Kidney (tissue), 14 donors: Measurements from ENCODE around the gene ZMYM2. TPM values are rescaled to one million over a fixed set of nuclear protein-coding genes. Genes with fewer than 3 reads are reported as not detected.
"Not testable (repeated sequence)": the region's sequence is repeated elsewhere in the genome, so short reads cannot be mapped to it uniquely, and the experiment has no call there.

ENCODE experiments used
- DNase-seq, 5 donors: peaks; one replicate each; pipeline ENCODE4 v3.0.0-alpha.2; 2013 to 2020
- FAIRE-seq: peaks from 2 replicates; lab custom pipeline; 2012; peaks lifted over from hg19 to GRCh38; lab: Jason Lieb, UNC
- H3K27ac ChIP-seq, 2 donors: one replicate each; pipeline ENCODE4 v1.7.0; 2013; ENCODE audit warnings: low read depth in 2 of 2, low read length in 2 of 2, inconsistent platforms in 1 of 2
- H3K27me3 ChIP-seq: one replicate; pipeline ENCODE4 v1.7.1; 2013; ENCODE audit warnings: low read length, inconsistent platforms; ENCODE audit not compliant: control insufficient read depth, insufficient read depth
- H3K36me3 ChIP-seq, 3 donors: one replicate each; pipeline versions ENCODE4 v1.7.0 to v1.7.1; 2013; ENCODE audit warnings: low read length in 3 of 3, control low read depth in 1 of 3, inconsistent platforms in 1 of 3; ENCODE audit not compliant: insufficient read depth in 3 of 3, control insufficient read depth in 2 of 3
- H3K4me1 ChIP-seq, 3 donors: one replicate each; pipeline versions ENCODE4 v1.7.0 to v1.7.1; 2013; ENCODE audit warnings: low read length in 3 of 3, inconsistent platforms in 1 of 3, low read depth in 1 of 3; ENCODE audit not compliant: control insufficient read depth in 2 of 3, insufficient read depth in 2 of 3
- H3K4me3 ChIP-seq, 3 donors: one replicate each; pipeline versions ENCODE4 v1.7.0 to v1.8.1; 2013; ENCODE audit warnings: low read length in 3 of 3, control low read depth in 1 of 3, inconsistent platforms in 1 of 3
- H3K9ac ChIP-seq, 3 donors: one replicate each; pipeline versions ENCODE4 v1.7.0 to v1.7.1; 2013; ENCODE audit warnings: low read length in 3 of 3, control low read depth in 1 of 3, inconsistent platforms in 1 of 3
- H3K9me3 ChIP-seq, 3 donors: one replicate each; pipeline versions ENCODE4 v1.7.0 to v1.7.1; 2013; ENCODE audit warnings: low read length in 3 of 3, control low read depth in 1 of 3, inconsistent platforms in 1 of 3; ENCODE audit not compliant: control insufficient read depth in 2 of 3, insufficient read depth in 1 of 3
- CTCF ChIP-seq: IDR thresholded peaks from 3 replicates; pipeline ENCODE4 v1.5.1; 2012; ENCODE audit warnings: mild to moderate bottlenecking, moderate library complexity, borderline replicate concordance; ENCODE audit not compliant: insufficient read depth; ENCODE audit errors: extremely low read depth
- intact Hi-C: fragments of 100-400 bp; cut with DNase I; formaldehyde crosslinking; loops from one replicate; pipeline ENCODE4 v1.11.1; 2022
- polyA plus RNA-seq: library from polyadenylated mRNA; stranded (reverse); fragments of 350-450 nt; fragmentation: Illumina TruSeq; extraction: RNeasy Lipid Tissue Mini Kit (QIAGEN cat#74804); gene quantifications from one replicate; pipeline ENCODE4 v1.2.3, GENCODE V29; 2014; ENCODE audit warnings: low read depth, low replicate concordance; ENCODE audit not compliant: insufficient read depth
- total RNA-seq: library from RNA; stranded (reverse); fragmentation: NEBNext Ultra II Directional; extraction: Animal tissue kit (Norgen Biotek cat#: 25700); gene quantifications from one replicate; pipeline ENCODE4 v1.2.1, GENCODE V29; 2021
- donor health status: control.
- donor health status: control.
- donor health status: control.
- donor health status: control.
- donor health status: control.
- donor health status: DM: yes; HTN: yes; CAD: no.
- donor health status: Normal renal cell carcinoma (clear cell type).

Gene ZMYM2
- total and polyA plus RNA-seq, 2 donors from 2014 or later = 22.7 to 81.3 TPM

GRCh38 chr13:19961924-19962323 lies 3.4 kb downstream of the ZMYM2 start:
- peaks cover 5 to 6% (median 5%) of the 10 kb centered on the region in 3 donors for H3K36me3 ChIP-seq
- no peak overlapping the region for H3K27ac ChIP-seq
- DNase-seq (no peak), FAIRE-seq (no peak)
- H3K27me3 ChIP-seq = no peaks in the 10 kb centered on the region
- peak overlapping the region in 1 of 3 donors; percentile 5 for H3K4me3 ChIP-seq
- H3K4me1 ChIP-seq = peaks cover 5 to 16% (median 15%) of the 10 kb centered on the region in 3 donors
- intact Hi-C loops = no loop called here
- H3K9ac ChIP-seq = no peak overlapping the region
- TF ChIP-seq CTCF = no peak
- no peaks in the 10 kb centered on the region for H3K9me3 ChIP-seq

GRCh38 chr13:19962894-19963293 lies 4.4 kb downstream of the ZMYM2 start:
- no peak overlapping the region for H3K9ac ChIP-seq
- no peak overlapping the region for H3K27ac ChIP-seq
- intact Hi-C loops = no loop called here
- no peak overlapping the region for H3K4me3 ChIP-seq
- H3K9me3 ChIP-seq = no peaks in the 10 kb centered on the region
- H3K36me3 ChIP-seq = peaks cover 5 to 6% (median 6%) of the 10 kb centered on the region in 3 donors
- FAIRE-seq = no peak
- no peak for DNase-seq
- no peak for TF ChIP-seq CTCF
- H3K4me1 ChIP-seq = peaks cover 5 to 16% (median 15%) of the 10 kb centered on the region in 3 donors
- no peaks in the 10 kb centered on the region for H3K27me3 ChIP-seq

GRCh38 chr13:19967621-19968020 lies 9.1 kb downstream of the ZMYM2 start:
- DNase-seq (no peak), FAIRE-seq (no peak)
- no peak for TF ChIP-seq CTCF
- Histone ChIP-seq H3K36me3 (peaks cover 0 to 7% (median 7%) of the 10 kb centered on the region in 3 donors), H3K9ac (no peak overlapping the region), H3K9me3 (no peaks in the 10 kb centered on the region), H3K27ac (no peak overlapping the region), H3K4me1 (peaks cover 0 to 4% (median 0%) of the 10 kb centered on the region in 3 donors), H3K27me3 (no peaks in the 10 kb centered on the region), H3K4me3 (no peak overlapping the region)
- intact Hi-C loops = no loop called here

- H3K9me3 ChIP-seq, FAIRE-seq, H3K27ac ChIP-seq, H3K4me1 ChIP-seq, H3K27me3 ChIP-seq, intact Hi-C loops, H3K4me3 ChIP-seq, H3K9ac ChIP-seq, DNase-seq: not testable (repeated sequence)
- H3K36me3 ChIP-seq = peaks cover 5 to 16% (median 13%) of the 10 kb centered on the region in 3 donors
These were observed 16.0 kb downstream of the ZMYM2 start for GRCh38 chr13:19974498-19975009.
